SK-N-SH (cell line): ENCODE results near the gene HIBADH. TPM values are rescaled to one million over a fixed set of nuclear protein-coding genes. Genes with fewer than 3 reads are reported as not detected.

Experiments used
- CTCF ChIA-PET: fragments of 300-600, 350-600 bp; formaldehyde crosslinking; extraction: SDS; loops from one replicate; lab custom pipeline; 2021; lab: Yijun Ruan, JAX
- POLR2A ChIA-PET: fragments of 350-600 bp; sonication (Branson Sonifier 250); formaldehyde crosslinking; extraction: SDS; loops from one replicate; lab custom pipeline; 2020; ENCODE audit warnings: antibody characterized with exemption, inconsistent platforms; lab: Yijun Ruan, JAX
- DNase-seq: peaks from one replicate; pipeline ENCODE4 v3.0.0; 2012
- H2AFZ ChIP-seq: fragments of 200-600 bp; sonication (generic); 2 replicates; pipeline ENCODE4 v1.8.1; 2016; ENCODE audit warnings: antibody characterized with exemption, mild to moderate bottlenecking, low read depth
- H3F3A ChIP-seq: fragments of 200-600 bp; sonication (generic); replicated peaks from 2 replicates; pipeline ENCODE3; 2016; ENCODE audit warnings: antibody characterized with exemption, mild to moderate bottlenecking; ENCODE audit not compliant: insufficient read depth
- H3K27ac ChIP-seq, 2 experiments: fragments of 200-500 bp in 1 of 2; fragments of 200-600 bp in 1 of 2; sonication (Bioruptor generic) in 1 of 2; sonication (generic), shearing (Covaris generic) in 1 of 2; 2 replicates each; pipeline versions ENCODE4 v1.5.1 to v1.6.1; 2014 to 2016; ENCODE audit warnings: low read depth in 2 of 2, inconsistent platforms in 1 of 2, low read length in 1 of 2, mild to moderate bottlenecking in 1 of 2, mixed read lengths in 1 of 2
- H3K27me3 ChIP-seq: fragments of 200-600 bp; sonication (generic), shearing (Covaris generic); 2 replicates; pipeline ENCODE4 v1.6.1; 2016; ENCODE audit warnings: mixed run types; ENCODE audit not compliant: insufficient read depth
- H3K36me3 ChIP-seq, 2 experiments: fragments of 200-500 bp in 1 of 2; fragments of 200-600 bp in 1 of 2; sonication (Bioruptor generic) in 1 of 2; sonication (generic) in 1 of 2; replicated peaks in 1 of 2; 2 replicates each; pipeline versions ENCODE3 to v1.5.1; 2014 to 2016; ENCODE audit warnings: low read length in 1 of 2, mild to moderate bottlenecking in 1 of 2; ENCODE audit not compliant: insufficient read depth in 2 of 2, control insufficient read depth in 1 of 2
- H3K4me1 ChIP-seq, 2 experiments: fragments of 200-500 bp in 1 of 2; fragments of 200-600 bp in 1 of 2; sonication (Bioruptor generic) in 1 of 2; sonication (generic), shearing (Covaris generic) in 1 of 2; 2 replicates each; pipeline versions ENCODE4 v1.5.1 to v1.6.1; 2014 to 2016; ENCODE audit warnings: low read depth in 1 of 2, low read length in 1 of 2, mixed run types in 1 of 2; ENCODE audit not compliant: insufficient read depth in 2 of 2, control insufficient read depth in 1 of 2
- H3K4me2 ChIP-seq: fragments of 200-600 bp; sonication (generic), shearing (Covaris generic); 2 replicates; pipeline ENCODE4 v1.6.1; 2017; ENCODE audit warnings: mixed run types
- H3K4me3 ChIP-seq, 2 experiments: fragments of 200-500 bp in 1 of 2; fragments of 200-600 bp in 1 of 2; sonication (Bioruptor generic) in 1 of 2; sonication (generic), shearing (Covaris generic) in 1 of 2; 2 replicates each; pipeline versions ENCODE4 v1.5.1 to v1.8.1; 2014 to 2016; ENCODE audit warnings: low read depth in 2 of 2, inconsistent platforms in 1 of 2, low read length in 1 of 2, mild to moderate bottlenecking in 1 of 2, mixed read lengths in 1 of 2, moderate library complexity in 1 of 2
- H3K79me2 ChIP-seq: fragments of 200-600 bp; sonication (generic); 2 replicates; pipeline ENCODE4 v1.8.1; 2017; ENCODE audit warnings: mild to moderate bottlenecking; ENCODE audit not compliant: insufficient read depth
- H3K9ac ChIP-seq: fragments of 200-600 bp; sonication (generic); 2 replicates; pipeline ENCODE4 v1.6.1; 2017; ENCODE audit warnings: mixed run types
- H3K9me2 ChIP-seq: fragments of 200-600 bp; sonication (generic); 2 replicates; pipeline ENCODE4 v1.6.1; 2017; ENCODE audit warnings: mixed run types
- H3K9me3 ChIP-seq: fragments of 200-600 bp; sonication (generic); 2 replicates; pipeline ENCODE4 v1.6.1; 2017; ENCODE audit warnings: mixed run types, mild to moderate bottlenecking, moderate library complexity
- H4K20me1 ChIP-seq: fragments of 200-600 bp; sonication (generic); 2 replicates; pipeline ENCODE4 v1.6.1; 2017; ENCODE audit warnings: mild to moderate bottlenecking, mixed run types; ENCODE audit not compliant: insufficient read depth
- CHD2 ChIP-seq: fragments of 150-350 bp; IDR thresholded peaks from 2 replicates; pipeline ENCODE4 v1.6.1; 2018; ENCODE audit warnings: low read length; ENCODE audit not compliant: partially characterized antibody
- ELF1 ChIP-seq: IDR thresholded peaks from 2 replicates; pipeline ENCODE4 v1.4.0; 2012
- EP300 ChIP-seq, 2 experiments: IDR thresholded peaks; 2 replicates each; pipeline versions ENCODE4 v1.4.0 to v1.6.1; 2012; ENCODE audit warnings: borderline replicate concordance in 1 of 2, low read depth in 1 of 2, low read length in 1 of 2
- FOSL2 ChIP-seq: IDR thresholded peaks from 2 replicates; pipeline ENCODE4 v1.4.0; 2012; ENCODE audit warnings: low read depth, mild to moderate bottlenecking, moderate library complexity, borderline replicate concordance
- FOXJ3 ChIP-seq: sonication (generic); formaldehyde crosslinking; IDR thresholded peaks from 2 replicates; pipeline ENCODE4 v1.5.1; 2020; ENCODE audit warnings: mild to moderate bottlenecking, missing genetic modification reagents
- FOXM1 ChIP-seq: IDR thresholded peaks from 2 replicates; pipeline ENCODE4 v1.4.0; 2012; ENCODE audit warnings: low read depth, mild to moderate bottlenecking
- GATA2 ChIP-seq: sonication (generic); formaldehyde crosslinking; IDR thresholded peaks from 2 replicates; pipeline ENCODE4 v1.5.0; 2020; ENCODE audit warnings: mild to moderate bottlenecking, missing genetic modification reagents
- JUND ChIP-seq: IDR thresholded peaks from 2 replicates; pipeline ENCODE4 v1.4.0; 2012
- MXI1 ChIP-seq: IDR thresholded peaks from 2 replicates; pipeline ENCODE4 v1.6.1; 2012; ENCODE audit warnings: mild to moderate bottlenecking, low read depth, low read length, improper control_type of control experiment
- NFIC ChIP-seq: IDR thresholded peaks from 2 replicates; pipeline ENCODE4 v1.4.0; 2012; ENCODE audit warnings: borderline replicate concordance
- RXRA ChIP-seq: IDR thresholded peaks from 2 replicates; pipeline ENCODE4 v1.4.0; 2012; ENCODE audit warnings: low read depth, mild to moderate bottlenecking, borderline replicate concordance
- TAF1 ChIP-seq: IDR thresholded peaks from 2 replicates; pipeline ENCODE4 v1.6.1; 2012; ENCODE audit warnings: low read depth, mild to moderate bottlenecking, low read length, moderate library complexity, borderline replicate concordance
- TCF12 ChIP-seq: IDR thresholded peaks from 2 replicates; pipeline ENCODE4 v1.4.0; 2012
- TEAD4 ChIP-seq: IDR thresholded peaks from 2 replicates; pipeline ENCODE4 v1.4.0; 2012; ENCODE audit warnings: mild to moderate bottlenecking, borderline replicate concordance; ENCODE audit not compliant: insufficient read depth
- WGBS: methylation state at CpG from one replicate; pipeline ENCODE4 v1.1.6; 2017; ENCODE audit warnings: low lambda C conversion rate; 5-methylcytosine and 5-hydroxymethylcytosine counted together
- polyA plus RNA-seq, 3 experiments: library from polyadenylated mRNA; depleted of rRNA; stranded (reverse); fragments of >200 nt; gene quantifications; 2 replicates each; pipeline ENCODE4 v1.2.3, GENCODE V29; 2012
- TF ChIP-seq, protein P1 (sequence below): IDR thresholded peaks from 2 replicates; pipeline ENCODE4; 2012

HIBADH gene
- polyA plus RNA-seq, 1 of the 3 experiments (the other 2 are of a cell fraction) = 71.8 TPM

GRCh38 chr7:27607210-27607606, 55.5 kb downstream of the HIBADH start:
- H3K27ac ChIP-seq = peak overlapping the region in 1 of 2 experiments; percentile 84; a peak in 1 of 4 replicates
- H3K4me1 ChIP-seq = peaks cover 12% of the 10 kb centered on the region in 2 experiments; a peak in 3 of 4 replicates
- no peaks in the 10 kb centered on the region for H3K79me2 ChIP-seq
- no peak overlapping the region for H2AFZ ChIP-seq
- WGBS = 96% methylated on average over 11 of the region's 11 CpGs
- ChIA-PET CTCF (interaction anchor here (0.9 to 4.2 kb wide), 10 partner anchors 8 to 489 kb away, joined by 3 to 23 read pairs (median 6); no protein-coding TSS in a partner anchor), POLR2A (no interaction called here)
- H4K20me1 ChIP-seq = no peaks in the 10 kb centered on the region
- TF ChIP-seq ELF1 = no peak
- no peak for TF ChIP-seq FOXJ3 (CRISPR knock-in tag)
- no peak for TF ChIP-seq NFIC
- TF ChIP-seq RXRA = no peak
- TF ChIP-seq TAF1 = no peak
- H3K36me3 ChIP-seq = peaks cover 4 to 6% of the 10 kb centered on the region in 2 experiments
- no peak overlapping the region for H3K9ac ChIP-seq
- no peak overlapping the region for H3K4me3 ChIP-seq
- H3K27me3 ChIP-seq = no peaks in the 10 kb centered on the region
- peaks cover 20% of the 10 kb centered on the region for H3F3A ChIP-seq
- no peaks in the 10 kb centered on the region for H3K9me2 ChIP-seq
- 0 out of 2 replicates have a peak overlapping the region, but pooled peaks have one; percentile 33 for H3K4me2 ChIP-seq
- no peaks in the 10 kb centered on the region for H3K9me3 ChIP-seq
- no peak for DNase-seq

DNA sequence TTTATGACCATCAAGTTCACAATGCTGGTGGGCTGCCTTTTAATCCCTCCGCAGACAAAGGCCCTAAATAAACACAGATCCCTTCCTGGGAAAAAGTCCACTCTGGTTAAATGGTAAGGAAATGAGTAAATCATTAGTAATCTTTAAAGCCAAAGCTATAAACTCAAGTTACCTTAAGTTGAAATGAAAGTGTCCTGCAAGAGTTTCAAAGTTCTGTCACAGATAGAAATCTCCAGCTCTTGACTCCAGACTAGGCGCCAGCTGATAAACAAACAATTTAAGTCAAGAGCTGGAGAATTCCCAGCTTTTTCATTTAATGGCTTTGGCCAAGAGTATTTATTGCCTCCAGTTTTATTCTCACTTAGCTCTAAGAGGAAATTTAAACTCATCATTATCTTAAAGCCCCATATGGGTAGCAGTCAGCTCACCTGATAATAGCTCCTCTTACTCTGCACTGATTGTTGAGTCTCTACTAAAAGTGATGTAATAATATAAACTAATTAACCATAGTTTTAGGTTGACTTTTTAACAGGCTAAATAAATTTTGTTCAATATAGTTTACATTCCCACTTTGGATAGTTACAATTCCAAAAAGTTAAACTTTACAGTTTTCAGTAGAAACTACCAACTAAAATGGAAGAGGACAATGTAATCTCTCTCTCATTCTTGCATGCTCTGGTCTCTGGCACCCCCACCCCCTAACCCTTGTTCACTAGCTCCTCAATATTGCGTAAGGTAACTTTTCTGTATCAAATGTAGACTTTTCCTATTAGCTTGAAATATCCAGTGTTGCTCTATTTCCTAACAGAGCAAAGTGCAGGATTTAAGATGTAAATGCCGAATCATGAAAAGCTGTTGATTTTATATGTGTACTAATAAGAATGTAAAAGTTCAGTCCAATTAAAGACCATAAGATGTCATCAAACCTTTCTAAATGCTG, 56.1 kb downstream of the HIBADH start:
- ChIA-PET POLR2A (no interaction called here), CTCF (interaction anchor here (0.6 to 4.2 kb wide), 28 partner anchors 9 to 1733 kb away, joined by 3 to 23 read pairs (median 4); no protein-coding TSS in a partner anchor)
- Histone ChIP-seq H3K9me3 (no peaks in the 10 kb centered on the region), H3K4me2 (peak overlapping the region; percentile 33), H4K20me1 (no peaks in the 10 kb centered on the region), H3K27me3 (no peaks in the 10 kb centered on the region), H3K9me2 (no peaks in the 10 kb centered on the region), H3K27ac (peak overlapping the region; percentile 62 to 84), H3K36me3 (peaks cover 4 to 6% of the 10 kb centered on the region in 2 experiments), H3K4me3 (peak overlapping the region in 1 of 2 experiments; percentile 1; a peak in 1 of 4 replicates), H2AFZ (no peak overlapping the region), H3F3A (peaks cover 20% of the 10 kb centered on the region), H3K79me2 (no peaks in the 10 kb centered on the region), H3K9ac (peak overlapping the region; percentile 23; the same call in 1 of the 2 replicates), H3K4me1 (peaks cover 12% of the 10 kb centered on the region in 2 experiments; a peak in 3 of 4 replicates)
- TF ChIP-seq TEAD4 (peak; percentile 60; the same call in 1 of the 2 replicates), JUND (peak; percentile 52), GATA2 (CRISPR knock-in tag) (no peak), RXRA (peak; percentile 71), FOXM1 (0 out of 2 replicates have a peak, but pooled peaks have one; percentile 23), TCF12 (peak; percentile 71), NFIC (peak; percentile 61), EP300 (IDR thresholded peaks at IDR 0.05; ENCODE audit: borderline replicate concordance in 1 of 2, low read depth in 1 of 2, low read length in 1 of 2) (peak in 1 of 2 experiments; percentile 76; a peak in 2 of 4 replicates), FOSL2 (peak; percentile 42; the same call in 1 of the 2 replicates), CHD2 (no peak), MXI1 (no peak)
- TF ChIP-seq, protein P1, sequence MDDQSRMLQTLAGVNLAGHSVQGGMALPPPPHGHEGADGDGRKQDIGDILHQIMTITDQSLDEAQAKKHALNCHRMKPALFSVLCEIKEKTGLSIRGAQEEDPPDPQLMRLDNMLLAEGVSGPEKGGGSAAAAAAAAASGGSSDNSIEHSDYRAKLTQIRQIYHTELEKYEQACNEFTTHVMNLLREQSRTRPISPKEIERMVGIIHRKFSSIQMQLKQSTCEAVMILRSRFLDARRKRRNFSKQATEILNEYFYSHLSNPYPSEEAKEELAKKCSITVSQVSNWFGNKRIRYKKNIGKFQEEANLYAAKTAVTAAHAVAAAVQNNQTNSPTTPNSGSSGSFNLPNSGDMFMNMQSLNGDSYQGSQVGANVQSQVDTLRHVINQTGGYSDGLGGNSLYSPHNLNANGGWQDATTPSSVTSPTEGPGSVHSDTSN = peak; percentile 58; the same call in 1 of the 2 replicates
- no peak for DNase-seq
- 60% methylated on average over 4 of the region's 4 CpGs for WGBS
